HEK293 (cell line): ENCODE results near the gene DNAH11.

Source experiments
- BCL11A ChIP-seq: fragments of 450-650 bp; formaldehyde crosslinking; IDR thresholded peaks from 2 replicates; pipeline ENCODE4 v1.5.1; 2016; ENCODE audit warnings: low read depth, missing biosample characterization, missing genetic modification characterization
- SP3 ChIP-seq: fragments of 450-650 bp; formaldehyde crosslinking; IDR thresholded peaks from 2 replicates; pipeline ENCODE4 v1.5.1; 2016; ENCODE audit warnings: missing biosample characterization, missing genetic modification characterization
- ZBTB44 ChIP-seq: fragments of 450-650 bp; IDR thresholded peaks from 2 replicates; pipeline ENCODE4 v1.5.1; 2018; ENCODE audit warnings: missing biosample characterization, mild to moderate bottlenecking, missing genetic modification characterization
- ZBTB48 ChIP-seq: fragments of 450-650 bp; formaldehyde crosslinking; IDR thresholded peaks from 2 replicates; pipeline ENCODE4 v1.5.1; 2016; ENCODE audit warnings: missing biosample characterization, missing genetic modification characterization
- ZBTB49 ChIP-seq: fragments of 450-650 bp; formaldehyde crosslinking; IDR thresholded peaks from 2 replicates; pipeline ENCODE4 v1.5.1; 2016; ENCODE audit warnings: missing biosample characterization, missing genetic modification characterization, low read depth
- ZIC2 ChIP-seq: fragments of 450-650 bp; formaldehyde crosslinking; IDR thresholded peaks from 2 replicates; pipeline ENCODE4 v1.5.1; 2016; ENCODE audit warnings: missing biosample characterization, missing genetic modification characterization
- ZNF140 ChIP-seq: fragments of 450-650 bp; formaldehyde crosslinking; IDR thresholded peaks from 2 replicates; pipeline ENCODE4 v1.5.1; 2016; ENCODE audit warnings: missing biosample characterization, missing genetic modification characterization
- ZNF2 ChIP-seq: fragments of 450-650 bp; formaldehyde crosslinking; IDR thresholded peaks from 2 replicates; pipeline ENCODE4 v1.5.1; 2016; ENCODE audit warnings: missing biosample characterization, missing genetic modification characterization
- ZNF26 ChIP-seq: fragments of 450-650 bp; formaldehyde crosslinking; IDR thresholded peaks from 2 replicates; pipeline ENCODE4 v1.5.1; 2016; ENCODE audit warnings: missing biosample characterization, missing genetic modification characterization
- ZNF362 ChIP-seq: fragments of 450-650 bp; formaldehyde crosslinking; IDR thresholded peaks from 2 replicates; pipeline ENCODE4 v1.5.1; 2016; ENCODE audit warnings: missing biosample characterization, missing genetic modification characterization
- ZNF391 ChIP-seq: fragments of 450-650 bp; formaldehyde crosslinking; IDR thresholded peaks from 2 replicates; pipeline ENCODE4 v1.5.1; 2016; ENCODE audit warnings: low read depth, missing biosample characterization, missing genetic modification characterization, borderline replicate concordance
- ZNF558 ChIP-seq: fragments of 450-650 bp; formaldehyde crosslinking; IDR thresholded peaks from 2 replicates; pipeline ENCODE4 v1.5.1; 2016; ENCODE audit warnings: missing biosample characterization, missing genetic modification characterization
- ZNF561 ChIP-seq: fragments of 450-650 bp; IDR thresholded peaks from 2 replicates; pipeline ENCODE4 v1.5.1; 2018; ENCODE audit warnings: missing biosample characterization, missing genetic modification characterization, borderline replicate concordance
- ZNF624 ChIP-seq: fragments of 450-650 bp; formaldehyde crosslinking; IDR thresholded peaks from 2 replicates; pipeline ENCODE4 v1.5.1; 2017; ENCODE audit warnings: missing biosample characterization, missing genetic modification characterization
- ZNF626 ChIP-seq: fragments of 450-650 bp; sonication (Bioruptor Pico); formaldehyde crosslinking; IDR thresholded peaks from 2 replicates; pipeline ENCODE4 v1.5.1; 2018; ENCODE audit warnings: missing biosample characterization, missing genetic modification characterization, inconsistent platforms
- ZNF654 ChIP-seq: fragments of 450-650 bp; formaldehyde crosslinking; IDR thresholded peaks from 2 replicates; pipeline ENCODE4 v1.5.1; 2016; ENCODE audit warnings: low read depth, missing biosample characterization, missing genetic modification characterization
- ZNF658 ChIP-seq: fragments of 450-650 bp; formaldehyde crosslinking; IDR thresholded peaks from 2 replicates; pipeline ENCODE4; 2016; ENCODE audit warnings: missing biosample characterization, missing genetic modification characterization
- ZNF664 ChIP-seq: fragments of 450-650 bp; formaldehyde crosslinking; IDR thresholded peaks from 2 replicates; pipeline ENCODE4 v1.5.1; 2016; ENCODE audit warnings: missing biosample characterization, missing genetic modification characterization
- ZNF692 ChIP-seq: fragments of 450-650 bp; formaldehyde crosslinking; IDR thresholded peaks from 2 replicates; pipeline ENCODE4 v1.5.1; 2016; ENCODE audit warnings: missing biosample characterization, missing genetic modification characterization

The DNAH11 gene

DNA sequence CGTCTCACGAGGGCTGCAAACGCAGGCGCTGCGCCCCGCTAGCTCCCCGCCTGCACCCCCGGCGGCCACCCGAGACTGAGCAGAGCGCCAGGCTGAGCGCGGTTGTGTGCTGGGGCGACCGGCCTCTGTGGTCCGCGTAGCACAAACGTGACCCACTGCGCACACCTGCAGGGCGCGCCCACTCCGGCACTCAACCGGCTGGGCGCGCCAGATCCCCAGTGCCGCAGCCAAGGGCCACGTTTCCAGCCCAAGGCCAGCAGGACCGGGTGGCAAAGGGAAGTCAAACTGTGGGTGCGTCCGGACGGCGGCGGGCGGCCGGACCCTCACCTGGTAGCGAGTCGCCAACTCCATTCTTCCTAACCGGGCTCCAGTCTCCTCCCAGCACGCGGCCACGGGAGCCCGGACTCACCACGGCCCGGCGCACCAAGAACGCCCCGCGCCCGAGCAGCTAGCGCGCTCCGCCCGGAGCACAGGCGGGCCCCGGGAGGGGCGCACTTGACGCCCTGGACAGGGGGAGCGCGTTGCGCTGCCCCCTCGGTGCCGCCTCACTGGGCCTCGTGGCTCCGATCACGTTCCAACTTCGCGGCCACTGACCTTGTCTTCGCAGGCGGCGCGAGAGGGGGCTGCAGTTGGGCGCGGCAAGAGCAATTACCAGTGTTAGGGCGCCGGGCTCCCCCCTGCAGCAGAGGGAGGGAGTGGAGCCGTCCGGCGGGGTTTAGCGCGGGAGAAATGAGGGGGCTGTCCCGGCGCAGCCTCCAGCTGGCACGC, 402.8 kb downstream of the DNAH11 start, which contains the start of gene CDCA7L (continued):
- TF ChIP-seq ZBTB49 (tag by site-specific recombination) (no peak), ZNF362 (tag by site-specific recombination) (no peak), ZIC2 (peak; percentile 89), ZNF2 (tag by site-specific recombination) (peak; percentile 70), ZNF624 (no peak), ZNF658 (tag by site-specific recombination) (no peak), SP3 (tag by site-specific recombination) (peak; percentile 87), ZBTB44 (tag by site-specific recombination) (no peak), ZBTB48 (tag by site-specific recombination) (no peak), ZNF391 (no peak), ZNF654 (tag by site-specific recombination) (no peak), ZNF626 (tag by site-specific recombination) (no peak), ZNF558 (tag by site-specific recombination) (no peak), ZNF26 (tag by site-specific recombination) (no peak), ZNF561 (peak; percentile 72), ZNF664 (tag by site-specific recombination) (no peak), ZNF140 (no peak), ZNF692 (tag by site-specific recombination) (peak; percentile 89), BCL11A (tag by site-specific recombination) (no peak)
- TF ChIP-seq, all 188 proteins: peak for 59
